Natural killer cell treated with Interleukin-12 subunit alpha and Interleukin-12 subunit beta and Interleukin-15 and Interleukin-18, amount 100 ng/mL, for 72 hours (primary cell): ENCODE data around the gene CDC42. TPM values are rescaled to one million over a fixed set of nuclear protein-coding genes. Genes with fewer than 3 reads are reported as not detected.

ENCODE experiments used
- ATAC-seq, 2 donors: fragments of 150-1000 bp; cut with Tn5 transposase in 1 of 2; sonication (Bioruptor Pico), chemical (Tn5 transposase) in 1 of 2; 2 replicates each; pipeline ENCODE4 v1.10.0; 2021
- DNase-seq: peaks from one replicate; pipeline ENCODE4 v3.0.0; 2022; ENCODE audit warnings: low spot score
- H3K27ac Mint-ChIP-seq, 2 donors: 1 replicate in 1 of 2; 2 replicates in 1 of 2; pipeline ENCODE4 v1.8.0; 2022; ENCODE audit warnings: mixed read lengths in 2 of 2, mild to moderate bottlenecking in 1 of 2, moderate library complexity in 1 of 2
- H3K27me3 Mint-ChIP-seq, 2 donors: 1 replicate in 1 of 2; 2 replicates in 1 of 2; pipeline ENCODE4 v1.8.0; 2022; ENCODE audit warnings: mixed read lengths in 2 of 2
- H3K36me3 Mint-ChIP-seq: one replicate; pipeline ENCODE4 v1.8.0; 2022; ENCODE audit warnings: mixed read lengths
- H3K4me1 Mint-ChIP-seq, 2 donors: 1 replicate in 1 of 2; 2 replicates in 1 of 2; pipeline ENCODE4 v1.8.0; 2022; ENCODE audit warnings: low read depth in 2 of 2, mixed read lengths in 2 of 2, mild to moderate bottlenecking in 1 of 2
- H3K4me3 Mint-ChIP-seq: one replicate; pipeline ENCODE4 v1.8.0; 2022; ENCODE audit warnings: mixed read lengths
- H3K9me3 Mint-ChIP-seq: 2 replicates; pipeline ENCODE4 v1.8.0; 2022; ENCODE audit warnings: mixed read lengths
- total RNA-seq, 2 donors: library from RNA; stranded (reverse); gene quantifications; one replicate each; pipeline ENCODE4 v1.2.3, GENCODE V29; 2022

CDC42 gene
- total RNA-seq, 2 donors from 2014 or later, result 191 to 394 TPM

DNA sequence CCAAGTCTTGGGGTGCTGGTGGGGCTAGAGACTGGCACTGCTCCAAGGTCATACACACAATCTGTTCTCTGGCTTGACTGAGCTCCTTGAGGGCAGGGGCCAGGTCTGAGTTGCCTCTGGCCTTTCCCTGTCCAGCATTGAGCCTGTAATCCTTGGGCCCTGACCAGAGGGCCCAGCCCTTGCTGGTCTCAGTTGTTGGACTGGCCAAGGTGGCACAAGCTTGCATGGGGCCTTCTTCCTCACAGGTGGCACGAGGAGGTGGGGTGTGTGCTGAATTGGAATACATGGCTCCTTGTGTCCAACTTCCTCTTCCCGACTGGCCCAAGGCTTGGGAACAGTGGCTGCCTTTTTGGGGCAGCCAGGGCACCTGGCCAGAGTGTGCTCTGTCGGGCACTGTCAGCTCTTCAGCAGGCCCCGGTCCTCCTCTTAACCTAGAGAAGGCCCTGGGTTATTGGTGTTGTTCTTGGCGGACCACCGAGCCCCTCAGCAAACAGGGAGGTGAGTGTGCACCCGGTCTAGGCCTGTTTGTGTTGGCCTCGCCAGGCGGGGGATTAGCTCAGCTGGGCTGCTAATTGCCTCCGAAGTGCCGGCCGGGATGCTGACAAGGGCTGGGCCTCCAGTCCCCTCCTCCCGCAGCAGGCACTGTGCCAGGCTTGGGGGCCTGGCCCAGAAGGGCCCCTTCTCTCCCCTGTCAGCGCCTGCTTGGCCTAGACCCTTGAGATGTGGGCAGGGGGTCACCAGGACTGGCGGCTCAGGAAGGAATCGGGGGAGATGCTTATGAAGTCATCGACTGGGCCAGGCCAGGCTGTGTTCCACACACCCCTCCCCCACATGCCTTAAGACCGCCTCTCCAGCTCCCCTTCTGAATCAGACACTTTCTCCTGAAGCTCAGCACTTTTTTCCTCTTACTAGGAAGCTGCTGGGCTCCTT is 61.8 kb downstream of the CDC42 start:
- Mint-ChIP-seq H3K4me1 (peaks cover 30 to 44% of the 10 kb centered on the region in 2 donors), H3K36me3 (peaks cover 9% of the 10 kb centered on the region), H3K9me3 (no peaks in the 10 kb centered on the region), H3K4me3 (no peak overlapping the region), H3K27me3 (no peaks in the 10 kb centered on the region), H3K27ac (peak overlapping the region; percentile 66 to 79)
- ATAC-seq (no peak), DNase-seq (no peak)

- DNase-seq, result no peak
- ATAC-seq, result no peak
- H3K27ac Mint-ChIP-seq, result peak overlapping the region; percentile 66 to 79
- H3K36me3 Mint-ChIP-seq, result peaks cover 9% of the 10 kb centered on the region
- no peaks in the 10 kb centered on the region for H3K27me3 Mint-ChIP-seq
- peaks cover 30 to 46% of the 10 kb centered on the region in 2 donors for H3K4me1 Mint-ChIP-seq
- H3K4me3 Mint-ChIP-seq, result no peak overlapping the region
- H3K9me3 Mint-ChIP-seq, result no peaks in the 10 kb centered on the region
Observed at GRCh38 chr1:22115286-22115685, 62.8 kb downstream of the CDC42 start.

- peak overlapping the region; percentile 23 to 79 for H3K27ac Mint-ChIP-seq
Observed at GRCh38 chr1:22117238-22117637, 64.7 kb downstream of the CDC42 start.

DNA sequence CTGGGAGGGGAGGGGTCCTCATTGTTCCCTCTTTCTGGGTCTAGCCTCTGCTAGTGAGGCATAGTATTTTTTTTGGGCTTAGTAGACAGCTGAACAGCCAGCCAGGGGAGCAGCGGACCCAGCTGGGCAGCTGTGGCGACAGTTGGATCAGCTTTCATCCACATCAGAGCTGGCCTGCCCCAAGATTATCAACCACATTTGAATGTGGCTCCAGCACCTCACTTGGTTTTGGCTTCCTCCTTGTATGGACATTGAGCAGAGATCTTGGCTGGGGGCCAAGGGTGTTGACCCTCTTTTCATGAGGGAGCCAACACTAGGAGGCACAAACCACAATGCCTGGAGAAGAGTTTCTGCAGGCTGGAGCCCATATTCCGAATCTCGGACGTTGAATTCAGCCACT is 65.3 kb downstream of the CDC42 start:
- H3K4me3 Mint-ChIP-seq, result no peak overlapping the region
- no peaks in the 10 kb centered on the region for H3K27me3 Mint-ChIP-seq
- ATAC-seq (no peak), DNase-seq (no peak)
- no peak overlapping the region for H3K27ac Mint-ChIP-seq
- H3K36me3 Mint-ChIP-seq, result peaks cover 9% of the 10 kb centered on the region
- peaks cover 25 to 35% of the 10 kb centered on the region in 2 donors for H3K4me1 Mint-ChIP-seq
- H3K9me3 Mint-ChIP-seq, result no peaks in the 10 kb centered on the region

More at GRCh38 chr1:22117238-22117637, 64.7 kb downstream of the CDC42 start:
- Mint-ChIP-seq H3K36me3 (peaks cover 9% of the 10 kb centered on the region), H3K4me3 (no peak overlapping the region), H3K4me1 (peaks cover 30 to 39% of the 10 kb centered on the region in 2 donors), H3K27me3 (no peaks in the 10 kb centered on the region), H3K9me3 (no peaks in the 10 kb centered on the region)
- ATAC-seq (no peak), DNase-seq (no peak)

GRCh38 chr1:22118291-22118992 is 65.9 kb downstream of the CDC42 start:
- peaks cover 5% of the 10 kb centered on the region for H3K36me3 Mint-ChIP-seq
- no peaks in the 10 kb centered on the region for H3K9me3 Mint-ChIP-seq
- no peak overlapping the region for H3K27ac Mint-ChIP-seq

DNA sequence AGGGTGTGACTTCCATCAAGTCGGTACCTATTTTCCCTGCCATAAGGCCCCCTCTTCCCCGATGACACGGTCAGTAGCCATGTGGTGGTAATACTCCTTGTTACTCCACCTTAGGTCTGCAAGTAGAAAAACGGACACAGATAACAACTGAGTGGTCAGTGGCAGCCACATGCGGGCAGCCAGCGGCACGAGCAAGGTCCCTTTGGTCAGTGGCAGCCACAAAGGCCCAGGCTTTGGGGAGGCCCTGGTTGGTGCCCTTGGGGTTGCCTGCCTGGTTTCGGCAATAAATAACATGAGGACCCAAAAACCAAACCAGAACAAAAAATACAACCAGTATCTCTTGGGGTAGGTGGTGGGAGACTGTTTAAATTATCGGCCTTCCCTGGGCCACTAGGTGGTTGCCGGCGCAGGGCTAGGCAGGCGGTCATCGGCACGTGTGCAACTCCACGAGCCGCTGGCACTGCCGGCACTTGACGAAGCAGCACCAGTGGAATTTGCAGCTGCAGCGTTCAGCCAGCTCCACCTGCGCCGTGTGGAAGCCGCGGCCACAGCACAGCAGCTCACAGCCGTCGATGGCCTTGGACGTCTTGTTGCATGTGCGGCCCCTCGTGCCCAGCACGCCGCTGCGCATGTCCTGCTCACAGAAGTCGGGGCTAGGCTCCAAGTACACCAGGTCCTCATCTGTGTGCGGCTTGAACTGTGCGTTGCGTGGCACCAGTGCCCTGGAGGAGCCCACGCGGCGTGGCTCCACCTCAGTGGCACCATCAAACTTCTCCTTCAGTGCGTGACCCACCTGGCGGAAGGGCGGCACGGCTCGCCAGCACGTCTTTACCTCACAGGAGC is 67.3 kb downstream of the CDC42 start:
- no peak for DNase-seq
- Mint-ChIP-seq H3K9me3 (no peaks in the 10 kb centered on the region), H3K27me3 (no peaks in the 10 kb centered on the region), H3K36me3 (peaks cover 4% of the 10 kb centered on the region), H3K4me1 (peaks cover 23 to 28% of the 10 kb centered on the region in 2 donors), H3K4me3 (no peak overlapping the region), H3K27ac (no peak overlapping the region)
- ATAC-seq, result no peak

More at GRCh38 chr1:22118291-22118992, 65.9 kb downstream of the CDC42 start:
- DNase-seq, result no peak
- no peaks in the 10 kb centered on the region for H3K27me3 Mint-ChIP-seq
- ATAC-seq, result no peak
- peaks cover 25 to 29% of the 10 kb centered on the region in 2 donors for H3K4me1 Mint-ChIP-seq
- no peak overlapping the region for H3K4me3 Mint-ChIP-seq

DNA sequence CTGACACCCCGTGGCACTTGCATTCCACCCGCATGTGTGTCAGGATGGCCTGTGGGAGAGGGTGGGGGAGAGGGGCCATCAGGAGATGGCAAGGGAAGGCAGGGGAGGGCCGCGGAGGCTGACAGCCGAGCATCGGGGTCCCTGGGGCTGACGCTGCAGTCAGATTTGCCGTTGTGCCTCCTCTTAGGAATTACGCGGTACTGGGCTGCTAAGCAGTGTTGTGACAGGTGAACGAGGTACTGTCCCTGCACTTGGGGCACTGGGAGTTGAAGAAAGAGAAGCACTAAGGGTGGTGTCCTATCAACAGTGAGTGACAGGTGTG is 67.9 kb downstream of the CDC42 start:
- Mint-ChIP-seq H3K36me3 (no peaks in the 10 kb centered on the region), H3K27me3 (no peaks in the 10 kb centered on the region), H3K27ac (no peak overlapping the region), H3K4me3 (no peak overlapping the region), H3K9me3 (no peaks in the 10 kb centered on the region), H3K4me1 (peaks cover 17 to 27% of the 10 kb centered on the region in 2 donors)
- DNase-seq (no peak), ATAC-seq (no peak)

GRCh38 chr1:22121421-22121911 is 69.0 kb downstream of the CDC42 start:
- DNase-seq, result no peak
- H3K4me1 Mint-ChIP-seq, result peaks cover 8 to 23% of the 10 kb centered on the region in 2 donors
- H3K36me3 Mint-ChIP-seq, result no peaks in the 10 kb centered on the region
- peak in 1 of 2 donors; percentile 2 for ATAC-seq
- no peak overlapping the region for H3K27ac Mint-ChIP-seq
- no peak overlapping the region for H3K4me3 Mint-ChIP-seq
- H3K9me3 Mint-ChIP-seq, result no peaks in the 10 kb centered on the region
- H3K27me3 Mint-ChIP-seq, result no peaks in the 10 kb centered on the region

GRCh38 chr1:22122273-22123070 is 70.0 kb downstream of the CDC42 start:
- no peak for DNase-seq
- Mint-ChIP-seq H3K27me3 (no peaks in the 10 kb centered on the region), H3K9me3 (no peaks in the 10 kb centered on the region), H3K36me3 (no peaks in the 10 kb centered on the region), H3K4me1 (peaks cover 0 to 15% of the 10 kb centered on the region in 2 donors), H3K4me3 (no peak overlapping the region), H3K27ac (no peak overlapping the region)
- ATAC-seq, result no peak

DNA sequence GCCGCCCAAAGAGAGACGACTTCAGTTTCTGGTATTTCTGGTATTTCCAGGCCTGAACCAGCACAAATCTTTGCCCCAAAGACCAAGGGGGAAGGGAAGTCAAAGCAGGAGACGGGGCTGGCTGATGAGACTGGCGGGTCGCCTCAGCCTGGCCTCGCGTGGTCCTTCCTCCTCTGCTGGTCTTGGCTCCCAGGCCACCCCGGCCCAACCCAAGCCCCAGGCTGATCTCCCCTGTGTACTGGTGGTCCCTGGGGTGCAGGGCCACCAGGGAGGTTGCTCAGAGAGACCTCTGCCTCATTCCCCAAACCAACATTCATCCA is 70.5 kb downstream of the CDC42 start:
- Mint-ChIP-seq H3K9me3 (no peaks in the 10 kb centered on the region), H3K27me3 (no peaks in the 10 kb centered on the region), H3K36me3 (no peaks in the 10 kb centered on the region), H3K4me1 (peaks cover 0 to 12% of the 10 kb centered on the region in 2 donors), H3K4me3 (no peak overlapping the region), H3K27ac (no peak overlapping the region)
- DNase-seq, result no peak
- ATAC-seq, result no peak

DNA sequence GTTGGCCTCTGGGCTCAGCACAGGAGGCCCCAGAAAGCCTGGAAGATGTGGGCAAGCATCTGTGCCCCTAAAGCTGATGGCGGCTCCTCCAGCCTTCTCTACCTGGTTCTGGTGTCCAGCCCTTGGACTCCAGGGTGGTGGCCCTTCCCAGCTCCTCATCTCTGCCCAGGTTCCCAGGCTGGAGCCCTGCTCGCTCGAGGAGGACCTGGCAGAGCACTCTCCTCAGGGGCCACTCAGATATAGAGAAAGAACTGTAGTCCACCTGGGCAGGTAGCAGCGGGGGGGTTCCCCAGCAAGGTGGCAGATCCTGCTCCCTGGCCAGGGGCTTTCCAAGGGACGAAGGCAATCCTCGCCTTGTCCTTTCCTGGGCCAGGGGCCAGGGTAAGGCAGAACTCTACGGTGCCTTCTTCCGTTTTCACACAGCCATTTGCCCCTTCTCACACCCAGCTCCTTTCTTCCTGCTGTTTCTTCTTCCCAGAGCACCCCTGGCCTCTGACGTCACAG is 71.4 kb downstream of the CDC42 start:
- no peak for ATAC-seq
- DNase-seq, result no peak
- H3K9me3 Mint-ChIP-seq, result no peaks in the 10 kb centered on the region
- no peaks in the 10 kb centered on the region for H3K36me3 Mint-ChIP-seq
- no peaks in the 10 kb centered on the region for H3K27me3 Mint-ChIP-seq
- H3K4me1 Mint-ChIP-seq, result peaks cover 0 to 11% of the 10 kb centered on the region in 2 donors
- H3K4me3 Mint-ChIP-seq, result no peak overlapping the region
- H3K27ac Mint-ChIP-seq, result no peak overlapping the region

GRCh38 chr1:22124592-22125229 is 72.2 kb downstream of the CDC42 start:
- Mint-ChIP-seq H3K36me3 (no peaks in the 10 kb centered on the region), H3K27me3 (no peaks in the 10 kb centered on the region), H3K4me3 (no peak overlapping the region), H3K9me3 (no peaks in the 10 kb centered on the region), H3K27ac (no peak overlapping the region), H3K4me1 (peaks cover 0 to 13% of the 10 kb centered on the region in 2 donors)
- no peak for DNase-seq
- ATAC-seq, result no peak
